PFSK-1 (cell line): ENCODE measurements around the gene EHD2.

Source experiments
- FOXP2 ChIP-seq: optimal IDR thresholded peaks from 2 replicates; pipeline ENCODE3; 2011; ENCODE audit warnings: borderline replicate concordance, control low read depth, inconsistent platforms; ENCODE audit not compliant: insufficient read depth; ENCODE audit errors: extremely low read length, extremely low read depth
- POLR2AphosphoS5 ChIP-seq: IDR thresholded peaks from 2 replicates; pipeline ENCODE4 v1.6.1; 2012; ENCODE audit warnings: low read depth, mild to moderate bottlenecking, control low read depth, low read length, moderate library complexity
- SIN3A ChIP-seq: IDR thresholded peaks from 2 replicates; pipeline ENCODE4 v1.6.1; 2012; ENCODE audit warnings: mild to moderate bottlenecking, low read length, moderate library complexity, borderline replicate concordance; ENCODE audit not compliant: insufficient read depth
- TAF1 ChIP-seq: IDR thresholded peaks from 2 replicates; pipeline ENCODE4 v1.6.1; 2012; ENCODE audit warnings: low read length, control low read depth, borderline replicate concordance; ENCODE audit not compliant: insufficient read depth
- TF ChIP-seq, protein P1 (sequence below), 2 experiments: IDR thresholded peaks; 2 replicates each; pipeline versions ENCODE4 v1.6.1 to v1.8.0; 2011 to 2012; ENCODE audit warnings: low read depth in 2 of 2, low read length in 2 of 2, control low read depth in 1 of 2, inconsistent platforms in 1 of 2, mild to moderate bottlenecking in 1 of 2, moderate library complexity in 1 of 2; ENCODE audit not compliant: insufficient read depth in 1 of 2

Gene EHD2

GRCh38 chr19:47695533-47696262 is 17.5 kb upstream of the EHD2 start:
- TF ChIP-seq FOXP2, result no peak
- TF ChIP-seq, protein P1, sequence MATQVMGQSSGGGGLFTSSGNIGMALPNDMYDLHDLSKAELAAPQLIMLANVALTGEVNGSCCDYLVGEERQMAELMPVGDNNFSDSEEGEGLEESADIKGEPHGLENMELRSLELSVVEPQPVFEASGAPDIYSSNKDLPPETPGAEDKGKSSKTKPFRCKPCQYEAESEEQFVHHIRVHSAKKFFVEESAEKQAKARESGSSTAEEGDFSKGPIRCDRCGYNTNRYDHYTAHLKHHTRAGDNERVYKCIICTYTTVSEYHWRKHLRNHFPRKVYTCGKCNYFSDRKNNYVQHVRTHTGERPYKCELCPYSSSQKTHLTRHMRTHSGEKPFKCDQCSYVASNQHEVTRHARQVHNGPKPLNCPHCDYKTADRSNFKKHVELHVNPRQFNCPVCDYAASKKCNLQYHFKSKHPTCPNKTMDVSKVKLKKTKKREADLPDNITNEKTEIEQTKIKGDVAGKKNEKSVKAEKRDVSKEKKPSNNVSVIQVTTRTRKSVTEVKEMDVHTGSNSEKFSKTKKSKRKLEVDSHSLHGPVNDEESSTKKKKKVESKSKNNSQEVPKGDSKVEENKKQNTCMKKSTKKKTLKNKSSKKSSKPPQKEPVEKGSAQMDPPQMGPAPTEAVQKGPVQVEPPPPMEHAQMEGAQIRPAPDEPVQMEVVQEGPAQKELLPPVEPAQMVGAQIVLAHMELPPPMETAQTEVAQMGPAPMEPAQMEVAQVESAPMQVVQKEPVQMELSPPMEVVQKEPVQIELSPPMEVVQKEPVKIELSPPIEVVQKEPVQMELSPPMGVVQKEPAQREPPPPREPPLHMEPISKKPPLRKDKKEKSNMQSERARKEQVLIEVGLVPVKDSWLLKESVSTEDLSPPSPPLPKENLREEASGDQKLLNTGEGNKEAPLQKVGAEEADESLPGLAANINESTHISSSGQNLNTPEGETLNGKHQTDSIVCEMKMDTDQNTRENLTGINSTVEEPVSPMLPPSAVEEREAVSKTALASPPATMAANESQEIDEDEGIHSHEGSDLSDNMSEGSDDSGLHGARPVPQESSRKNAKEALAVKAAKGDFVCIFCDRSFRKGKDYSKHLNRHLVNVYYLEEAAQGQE (IDR thresholded peaks at IDR 0.05; ENCODE audit: insufficient read depth in 1 of 2, low read depth in 2 of 2, low read length in 2 of 2), result no peak
- TF ChIP-seq TAF1, result no peak
- TF ChIP-seq POLR2AphosphoS5, result no peak
- TF ChIP-seq SIN3A, result no peak

DNA sequence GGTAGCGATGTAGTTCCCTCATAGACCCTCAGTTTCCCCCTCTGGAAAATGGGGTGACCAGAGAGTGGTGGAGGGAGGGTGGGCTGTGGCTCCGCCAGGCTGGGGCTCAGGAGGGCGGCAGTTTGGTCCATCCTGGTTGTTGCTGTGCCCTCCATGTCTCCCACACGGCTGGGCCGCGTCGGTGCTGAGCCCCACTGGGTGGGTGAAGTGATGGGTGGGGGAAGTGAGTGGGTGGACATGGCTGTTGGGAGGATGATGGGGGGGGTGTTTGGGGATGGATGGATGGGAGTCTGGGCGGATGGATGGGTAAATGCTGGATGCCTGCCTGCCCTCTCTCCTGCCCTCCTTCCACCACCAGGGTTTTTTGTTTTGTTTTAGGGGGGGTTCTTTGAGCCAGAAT is 16.6 kb upstream of the EHD2 start:
- TF ChIP-seq SIN3A (no peak), FOXP2 (no peak)
- TF ChIP-seq, protein P1 (IDR thresholded peaks at IDR 0.05; ENCODE audit: insufficient read depth in 1 of 2, low read depth in 2 of 2, low read length in 2 of 2), result no peak

DNA sequence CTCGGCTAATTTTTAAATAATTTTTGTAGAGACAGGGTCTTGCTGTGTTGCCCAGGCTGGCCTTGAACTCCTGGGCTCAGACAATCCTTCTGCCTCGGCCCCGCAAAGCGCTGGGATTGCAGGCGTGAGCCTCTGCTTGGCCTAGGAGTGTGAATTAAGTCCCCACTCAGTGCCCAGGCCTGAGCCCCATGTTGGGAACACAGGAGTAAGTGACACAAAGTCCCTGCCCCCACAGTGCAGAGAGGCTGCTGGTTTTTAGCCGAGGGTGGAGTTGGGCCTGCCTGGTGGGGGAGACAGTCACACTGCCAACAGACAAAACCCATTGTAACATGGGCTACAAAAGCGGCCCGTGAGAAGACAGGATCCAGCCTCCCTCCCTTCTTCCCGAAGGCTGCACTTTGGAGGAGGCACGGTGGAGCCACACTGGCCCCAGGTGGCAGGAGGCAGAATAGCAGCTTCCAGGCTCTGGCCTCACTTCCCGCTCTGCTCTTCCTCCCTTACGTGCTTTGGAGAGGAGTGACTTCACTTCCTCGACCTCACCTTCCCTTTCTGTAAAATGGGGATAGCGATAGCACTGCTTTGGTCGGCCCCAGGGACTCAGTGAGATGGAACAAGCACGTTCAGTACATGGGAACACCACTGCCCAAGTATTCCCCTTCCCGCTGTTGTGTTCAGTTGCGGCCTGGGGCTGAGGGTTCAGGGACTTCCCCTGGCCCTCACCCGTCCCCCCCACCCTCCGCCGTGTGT is 15.2 kb upstream of the EHD2 start:
- TF ChIP-seq, protein P1 (IDR thresholded peaks at IDR 0.05; ENCODE audit: insufficient read depth in 1 of 2, low read depth in 2 of 2, low read length in 2 of 2), result no peak
- TF ChIP-seq FOXP2, result no peak
- no peak for TF ChIP-seq SIN3A
- TF ChIP-seq POLR2AphosphoS5, result no peak
- no peak for TF ChIP-seq TAF1

GRCh38 chr19:47698631-47699359 is 14.4 kb upstream of the EHD2 start:
- TF ChIP-seq FOXP2 (no peak), TAF1 (no peak), SIN3A (no peak), POLR2AphosphoS5 (no peak)

DNA sequence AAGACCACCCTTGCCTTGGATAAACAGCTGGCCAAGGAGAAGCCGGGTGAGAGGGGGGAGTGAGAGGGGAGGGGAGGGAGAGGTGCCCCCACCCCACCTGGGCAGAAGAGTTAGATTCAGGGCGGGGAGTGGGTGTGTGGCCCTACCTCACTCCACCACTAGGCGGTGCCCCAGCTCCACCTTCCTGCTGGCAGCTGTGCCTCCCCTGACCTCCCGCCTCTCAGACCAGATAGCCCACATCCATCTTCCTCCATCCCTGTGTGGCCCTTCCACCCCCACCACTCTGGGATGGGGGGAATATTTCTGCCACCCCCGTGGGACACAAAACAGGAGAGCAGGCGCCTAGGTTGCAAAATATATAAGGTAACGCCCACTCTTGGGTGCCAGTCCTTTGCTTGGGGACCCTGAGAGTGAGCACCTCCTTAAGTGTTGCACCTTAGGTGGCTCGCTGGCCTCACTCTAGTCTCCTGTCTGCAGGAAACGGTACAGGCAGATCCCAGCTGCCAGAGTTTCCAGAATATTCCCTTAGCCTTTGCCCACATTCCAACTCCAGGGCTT is 13.8 kb upstream of the EHD2 start:
- TF ChIP-seq POLR2AphosphoS5, result no peak
- peak; percentile 10 for TF ChIP-seq FOXP2
